IPS-11a (cell line): ENCODE results near the gene TMEM139.
"Not testable (repeated sequence)": the region's sequence is repeated elsewhere in the genome, so short reads cannot be mapped to it uniquely, and the experiment has no call there.

Source experiments
- H3K4me3 ChIP-seq: one replicate; pipeline ENCODE4 v1.5.1; 2013; ENCODE audit warnings: low read depth, low read length, control low read depth

Gene TMEM139

DNA sequence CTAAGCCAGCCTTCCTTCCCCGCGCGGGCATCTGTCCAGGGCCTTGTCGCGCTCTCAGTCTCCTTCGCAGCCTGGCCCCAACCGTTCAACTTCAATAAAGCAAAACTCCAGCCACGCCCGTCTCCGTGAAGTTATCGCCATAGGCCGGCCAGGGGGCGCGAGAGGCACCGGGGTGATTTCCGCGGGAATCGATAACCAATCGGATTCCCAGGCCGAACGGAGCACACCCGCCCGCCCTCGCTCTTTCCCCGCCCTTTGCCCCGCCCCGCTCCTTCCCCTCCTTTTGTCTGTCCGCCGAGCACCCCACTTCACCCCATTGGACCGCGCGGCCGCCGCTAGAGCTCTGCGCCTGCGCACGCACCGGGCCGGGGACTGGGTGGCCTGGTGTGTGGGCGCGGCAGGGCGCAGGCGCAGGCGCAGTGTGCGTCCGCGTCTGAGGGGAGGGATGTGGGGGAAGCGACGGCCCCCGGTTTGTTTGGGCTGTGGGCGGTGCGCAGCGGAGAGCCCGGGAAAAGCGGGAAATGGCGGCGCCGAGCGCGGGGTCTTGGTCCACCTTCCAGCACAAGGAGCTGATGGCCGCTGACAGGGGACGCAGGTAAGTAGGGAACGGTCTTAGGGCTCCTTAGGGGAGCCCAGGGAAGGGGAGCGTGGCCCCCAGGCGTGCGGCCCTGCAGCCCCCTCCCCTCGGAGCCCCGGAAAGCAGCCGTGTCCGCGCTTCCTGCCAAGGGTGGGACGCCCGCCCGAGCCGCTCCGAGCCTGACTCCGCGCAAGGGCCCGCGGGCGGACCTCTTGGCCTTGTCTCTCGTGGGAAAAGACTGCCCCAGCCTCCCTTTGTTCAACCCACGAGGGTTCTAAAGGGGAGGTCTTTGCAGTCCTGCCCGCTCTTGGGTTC lies 3.4 kb downstream of the TMEM139 start, which contains the start of gene CASP2:
Gene CASP2, plus strand, starts transcription at position 417 of the 892 bp plus-strand sequence. Its CDS starts 105 bp downstream, at position 522.
- peak within 1 kb of the TSS; percentile 91 for H3K4me3 ChIP-seq

DNA sequence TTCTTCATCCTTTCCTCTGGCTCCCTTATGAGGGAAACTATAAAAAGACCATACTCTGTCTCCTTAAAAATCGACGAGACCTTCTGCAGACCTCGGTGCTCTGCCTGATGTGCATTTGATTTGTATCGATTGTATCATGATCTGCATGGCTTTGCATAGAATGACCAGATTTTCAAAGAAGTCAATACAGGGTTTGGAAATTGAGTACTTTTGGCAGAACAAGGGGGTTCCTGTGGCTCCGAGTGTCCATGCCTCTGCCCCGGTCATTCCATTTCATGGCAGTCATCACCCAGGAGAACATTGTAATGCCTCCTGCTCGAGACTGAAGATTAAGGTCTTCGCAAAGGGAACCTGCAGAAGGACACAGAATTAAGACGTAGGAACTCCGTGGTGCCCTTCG lies 4.1 kb downstream of the TMEM139 start:
- H3K4me3 ChIP-seq: peak overlapping the region; percentile 91

DNA sequence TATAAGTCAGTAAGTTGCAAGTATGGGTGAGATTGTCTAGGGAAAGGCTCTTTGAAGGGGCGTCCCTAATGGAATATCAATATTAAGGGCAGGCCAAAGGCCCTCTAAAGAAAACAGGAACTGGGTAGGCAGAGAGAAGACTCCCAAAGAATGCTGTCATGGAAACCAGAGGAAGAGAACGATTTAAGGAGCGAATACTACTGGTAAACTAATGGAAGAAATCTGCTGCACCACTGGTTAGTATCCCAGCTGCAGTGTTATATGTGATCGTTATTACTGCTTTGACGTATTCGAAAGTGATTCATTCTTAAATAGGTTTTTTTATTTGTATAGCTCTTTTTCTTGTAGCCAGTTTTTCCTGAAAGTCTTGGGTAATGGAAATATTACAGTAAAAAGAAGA lies 4.7 kb downstream of the TMEM139 start:
- peak overlapping the region; percentile 91 for H3K4me3 ChIP-seq

- not testable (repeated sequence) for H3K4me3 ChIP-seq
Observed at GRCh38 chr7:143289888-143290287, 5.1 kb downstream of the TMEM139 start.

DNA sequence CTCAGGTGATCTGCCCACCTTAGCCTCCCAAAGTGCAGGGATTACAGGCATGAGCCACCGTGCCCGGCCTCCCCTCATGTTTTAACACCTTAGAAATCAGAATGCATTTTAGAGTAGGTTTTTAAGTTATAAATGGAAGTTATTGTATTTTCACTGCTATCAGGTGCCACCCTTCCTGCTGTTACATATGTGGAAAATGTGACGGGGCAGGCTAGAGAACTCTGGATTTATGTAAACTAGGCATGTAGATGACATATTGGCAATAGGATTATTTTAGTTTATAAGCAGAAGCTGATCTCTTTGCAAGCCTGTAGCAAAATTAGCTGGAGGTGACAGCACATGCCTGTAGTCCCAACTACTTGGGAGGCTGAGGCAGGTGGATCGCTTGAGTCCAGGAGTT lies 5.5 kb downstream of the TMEM139 start:
- H3K4me3 ChIP-seq: no peak overlapping the region

- H3K4me3 ChIP-seq: no peak overlapping the region
Observed at GRCh38 chr7:143292876-143293275, 8.1 kb downstream of the TMEM139 start.

GRCh38 chr7:143295870-143296269 lies 11.1 kb downstream of the TMEM139 start:
- no peak overlapping the region for H3K4me3 ChIP-seq

GRCh38 chr7:143296686-143297085 lies 11.9 kb downstream of the TMEM139 start:
- no peak overlapping the region for H3K4me3 ChIP-seq

- H3K4me3 ChIP-seq: no peak overlapping the region
Observed at GRCh38 chr7:143299346-143299745, 14.6 kb downstream of the TMEM139 start.

DNA sequence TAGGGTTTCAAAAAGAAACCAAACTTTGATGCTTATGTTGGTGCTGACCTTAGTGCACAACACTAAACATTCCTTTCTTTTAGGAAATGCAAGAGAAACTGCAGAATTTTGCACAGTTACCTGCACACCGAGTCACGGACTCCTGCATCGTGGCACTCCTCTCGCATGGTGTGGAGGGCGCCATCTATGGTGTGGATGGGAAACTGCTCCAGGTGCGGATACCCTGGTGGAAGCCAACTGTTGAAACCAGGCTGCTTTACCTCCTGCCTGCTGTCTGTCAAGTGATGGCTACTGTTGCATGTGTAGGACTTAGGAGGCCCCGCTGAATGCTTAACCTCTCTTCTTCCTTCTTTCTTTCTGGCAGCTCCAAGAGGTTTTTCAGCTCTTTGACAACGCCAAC lies 15.1 kb downstream of the TMEM139 start:
- H3K4me3 ChIP-seq: no peak overlapping the region

DNA sequence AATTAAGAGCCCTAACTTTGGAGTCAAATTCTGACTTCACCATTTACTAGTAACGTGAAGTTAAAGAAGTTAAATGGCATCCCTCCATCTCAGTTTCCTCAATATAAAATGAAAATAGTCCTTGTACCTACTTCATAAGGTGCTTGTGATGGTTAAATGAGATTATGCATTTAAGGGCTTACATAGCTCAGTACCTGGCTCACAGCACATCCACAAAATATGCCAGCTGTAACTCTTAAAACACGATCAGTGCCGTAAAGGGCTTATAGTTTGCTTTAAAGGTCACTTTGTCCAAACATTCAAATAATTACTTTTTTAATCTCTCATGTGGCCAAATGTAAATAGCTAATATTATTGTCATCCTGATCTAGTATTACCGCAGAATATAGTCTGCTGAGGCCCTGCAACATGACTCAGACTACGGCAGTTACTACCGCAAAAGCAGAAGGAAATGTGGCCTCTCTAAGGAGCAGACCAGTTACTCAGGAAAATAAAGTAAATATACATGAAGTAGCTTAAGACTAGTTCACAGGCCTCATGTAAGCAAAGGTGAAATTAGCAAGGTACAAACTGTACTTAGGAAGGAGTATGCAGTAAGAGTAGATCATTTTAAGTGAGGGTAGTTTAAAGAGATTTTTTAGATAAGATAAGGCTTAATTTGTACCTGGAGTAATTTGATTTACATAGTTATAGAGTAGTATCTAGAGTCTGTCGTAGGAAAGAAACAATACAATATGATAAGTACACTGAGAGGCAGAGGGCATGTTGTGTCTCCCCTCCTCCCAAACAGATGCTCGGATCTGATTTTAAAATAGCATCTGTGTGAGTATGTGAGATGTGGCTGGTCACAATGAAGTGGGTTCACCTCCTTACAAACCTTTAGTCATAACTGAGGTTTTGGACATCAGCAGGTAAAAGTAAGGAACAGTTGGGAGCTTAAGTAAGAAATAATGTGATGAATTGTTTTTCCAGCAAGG lies 16.5 kb downstream of the TMEM139 start:
- H3K4me3 ChIP-seq: no peak overlapping the region

DNA sequence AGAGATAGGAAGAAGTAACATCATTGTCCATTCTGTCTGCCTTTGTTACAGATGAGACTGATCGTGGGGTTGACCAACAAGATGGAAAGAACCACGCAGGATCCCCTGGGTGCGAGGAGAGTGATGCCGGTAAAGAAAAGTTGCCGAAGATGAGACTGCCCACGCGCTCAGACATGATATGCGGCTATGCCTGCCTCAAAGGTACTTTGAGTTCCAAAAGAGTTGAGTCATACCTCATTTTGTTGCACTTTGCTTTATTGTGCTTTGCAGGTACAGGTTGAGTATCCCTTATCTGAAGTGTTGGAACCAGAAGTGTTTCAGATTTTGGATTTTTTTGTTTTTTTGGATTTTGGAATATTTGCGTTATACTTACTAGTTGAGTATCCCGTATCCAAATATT lies 19.0 kb downstream of the TMEM139 start:
- no peak overlapping the region for H3K4me3 ChIP-seq

GRCh38 chr7:143304938-143305337 lies 20.2 kb downstream of the TMEM139 start:
- no peak overlapping the region for H3K4me3 ChIP-seq

GRCh38 chr7:143305423-143306070 lies 20.8 kb downstream of the TMEM139 start:
- H3K4me3 ChIP-seq: no peak overlapping the region

DNA sequence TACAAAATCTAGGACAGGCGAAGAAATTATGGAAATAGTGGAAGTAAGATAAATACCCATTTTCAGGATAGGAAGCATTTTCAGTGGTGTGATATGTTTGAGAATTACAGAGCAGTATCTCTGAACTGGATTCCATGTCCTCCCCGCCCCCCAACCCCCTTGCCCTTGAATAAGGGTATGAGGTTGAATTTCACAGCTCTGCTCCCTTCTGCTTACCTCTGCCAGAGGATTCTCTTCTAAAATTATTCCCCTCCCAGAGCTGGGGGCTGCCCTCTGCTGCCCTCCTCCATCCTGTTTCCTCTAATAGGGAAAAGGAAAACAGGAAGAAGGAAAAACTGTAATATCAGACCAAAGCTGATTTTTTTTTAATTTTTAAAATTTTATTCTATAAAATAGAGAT lies 23.9 kb downstream of the TMEM139 start:
- no peak overlapping the region for H3K4me3 ChIP-seq

DNA sequence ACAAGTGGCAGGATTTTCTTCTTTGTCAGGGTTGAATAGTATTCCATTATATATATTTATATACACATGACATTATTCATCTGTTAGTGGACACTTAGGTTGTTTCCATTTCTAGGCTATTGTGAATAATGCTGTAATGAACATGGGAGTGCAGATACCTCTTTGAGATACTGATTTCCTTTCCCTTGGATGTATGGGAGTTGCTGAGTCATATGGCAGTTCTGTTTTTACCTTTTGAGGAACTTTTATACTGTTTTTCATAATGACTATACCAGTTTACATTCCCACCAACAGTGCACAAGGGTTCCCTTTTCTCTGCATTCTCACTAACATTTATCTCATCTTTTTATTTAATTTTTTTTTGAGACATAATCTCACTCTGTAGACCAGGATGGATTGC lies 29.4 kb downstream of the TMEM139 start:
- no peak overlapping the region for H3K4me3 ChIP-seq

DNA sequence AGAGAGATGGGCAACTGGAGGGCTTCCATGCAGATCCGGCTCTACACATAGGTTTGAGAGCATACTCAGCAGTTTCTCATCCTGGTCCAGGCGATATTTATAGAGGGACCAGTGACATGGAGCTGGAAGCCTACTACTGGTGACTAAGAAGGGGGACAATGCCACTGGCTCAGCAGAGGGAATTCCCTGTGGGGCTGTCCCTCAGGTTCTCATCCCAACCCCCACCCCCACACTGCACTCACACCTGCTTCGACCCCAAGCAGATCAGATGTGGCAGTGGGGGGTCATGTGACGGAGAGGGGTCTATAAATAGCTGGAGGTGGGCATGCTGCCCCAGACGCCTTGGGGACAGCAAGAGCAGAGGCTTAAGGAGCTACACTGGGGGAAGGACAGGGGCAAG lies 31.0 kb downstream of the TMEM139 start, which contains the start of gene CLCN1:
Gene CLCN1, plus strand, starts transcription at position 336 of the 400 bp plus-strand sequence. CDS start 102 bp downstream, outside the sequence.
- no peak within 1 kb of the TSS for H3K4me3 ChIP-seq

- H3K4me3 ChIP-seq: no peak overlapping the region
Observed at GRCh38 chr7:143316492-143316891, 31.7 kb downstream of the TMEM139 start.

DNA sequence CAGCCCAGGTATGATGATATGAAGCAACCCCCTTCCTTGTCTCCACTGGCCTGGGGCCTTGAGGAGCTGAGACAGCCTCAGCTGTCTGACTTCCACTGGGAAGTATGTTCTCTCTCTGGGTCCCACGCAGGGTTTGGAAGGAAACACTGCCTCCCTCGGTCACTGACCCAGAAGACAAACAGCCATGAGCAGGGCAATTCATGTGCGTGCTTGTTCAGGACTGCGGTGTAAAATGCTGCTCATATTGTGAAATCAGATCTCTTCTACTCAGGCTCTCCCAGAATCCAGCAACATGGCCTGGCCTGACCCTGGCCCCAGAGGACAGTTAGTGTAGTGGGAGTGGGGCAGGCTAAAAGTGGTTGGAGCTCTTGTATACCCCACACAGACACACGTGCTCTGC lies 33.9 kb downstream of the TMEM139 start:
- no peak overlapping the region for H3K4me3 ChIP-seq

- H3K4me3 ChIP-seq: no peak overlapping the region
Observed at GRCh38 chr7:143320620-143321019, 35.9 kb downstream of the TMEM139 start.

DNA sequence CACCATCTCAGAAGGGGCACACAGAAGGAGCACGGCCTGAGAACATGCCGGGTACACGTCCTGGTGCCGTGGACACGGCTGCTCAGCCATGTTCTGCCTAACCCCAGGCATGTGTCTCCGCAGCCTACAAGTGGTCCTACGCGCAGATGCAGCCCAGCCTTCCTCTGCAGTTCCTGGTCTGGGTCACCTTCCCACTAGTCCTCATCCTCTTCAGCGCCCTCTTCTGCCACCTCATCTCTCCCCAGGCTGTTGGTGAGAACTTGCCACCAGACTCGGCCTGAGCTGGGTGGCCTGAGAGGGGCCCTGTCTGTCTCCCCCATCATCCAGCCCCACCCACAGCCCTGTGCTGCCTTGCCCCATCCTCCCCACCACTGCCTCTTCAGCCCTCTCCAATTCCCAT lies 36.5 kb downstream of the TMEM139 start:
- no peak overlapping the region for H3K4me3 ChIP-seq
